Measurements from ENCODE around the gene NEURL1.

The NEURL1 gene

GRCh38 chr10:103584216-103585010, 90.9 kb downstream of the NEURL1 start:
- peak; percentile 47 to 61 for DNase-seq (ENCODE audit: low read depth in 2 of 2)

- DNase-seq (ENCODE audit: low read depth in 2 of 2) = no peak
These were observed 91.5 kb downstream of the NEURL1 start for GRCh38 chr10:103585011-103585405.

- no peak for DNase-seq (ENCODE audit: low read depth in 2 of 2)
These were observed 93.6 kb downstream of the NEURL1 start for GRCh38 chr10:103587073-103587472.

- no peak for DNase-seq (ENCODE audit: low read depth in 2 of 2)
These were observed 95.6 kb downstream of the NEURL1 start for GRCh38 chr10:103589074-103589630.

GRCh38 chr10:103590060-103590459, 96.6 kb downstream of the NEURL1 start:
- DNase-seq (ENCODE audit: low read depth in 2 of 2) = no peak

- DNase-seq (ENCODE audit: low read depth in 2 of 2) = no peak
These were observed 97.3 kb downstream of the NEURL1 start for GRCh38 chr10:103590744-103591291.

GRCh38 chr10:103592186-103593021, 98.9 kb downstream of the NEURL1 start:
- DNase-seq (ENCODE audit: low read depth in 2 of 2) = peak; percentile 21 to 22

- DNase-seq (ENCODE audit: low read depth in 2 of 2) = no peak
These were observed 99.6 kb downstream of the NEURL1 start for GRCh38 chr10:103593022-103593570.

GRCh38 chr10:103595933-103596726, 102.6 kb downstream of the NEURL1 start:
- DNase-seq (ENCODE audit: low read depth in 2 of 2) = no peak

- DNase-seq (ENCODE audit: low read depth in 2 of 2) = no peak
These were observed 103.5 kb downstream of the NEURL1 start for GRCh38 chr10:103597003-103597402.

- DNase-seq (ENCODE audit: low read depth in 2 of 2) = peak in 1 of 2 donors; percentile 4
These were observed 105.2 kb downstream of the NEURL1 start for GRCh38 chr10:103598654-103599115.

GRCh38 chr10:103599211-103599610, 105.7 kb downstream of the NEURL1 start:
- DNase-seq (ENCODE audit: low read depth in 2 of 2) = no peak

- DNase-seq (ENCODE audit: low read depth in 2 of 2) = no peak
These were observed 106.4 kb downstream of the NEURL1 start for GRCh38 chr10:103599907-103600306.

- no peak for DNase-seq (ENCODE audit: low read depth in 2 of 2)
These were observed 106.8 kb downstream of the NEURL1 start for GRCh38 chr10:103600325-103600724.

GRCh38 chr10:103600956-103601569, 107.6 kb downstream of the NEURL1 start:
- DNase-seq (ENCODE audit: low read depth in 2 of 2) = no peak

GRCh38 chr10:103602028-103602851, 108.7 kb downstream of the NEURL1 start:
- DNase-seq (ENCODE audit: low read depth in 2 of 2) = no peak

GRCh38 chr10:103602852-103603155, 109.3 kb downstream of the NEURL1 start:
- DNase-seq (ENCODE audit: low read depth in 2 of 2) = no peak

GRCh38 chr10:103603382-103603781, 109.9 kb downstream of the NEURL1 start:
- DNase-seq (ENCODE audit: low read depth in 2 of 2) = no peak

GRCh38 chr10:103605359-103606096, 112.0 kb downstream of the NEURL1 start:
- peak in 1 of 2 donors; percentile 22 for DNase-seq (ENCODE audit: low read depth in 2 of 2)

All from stimulated activated CD4-positive, alpha-beta T cell treated with anti-CD3 and anti-CD28 coated beads, Interleukin-15, amount 100 ng/mL, for 48 hours (primary cell).